Stimulated activated CD4-positive, alpha-beta T cell treated with anti-CD3 and anti-CD28 coated beads, Interleukin-1b, Interleukin-23, amount 100 ng/mL, for 24 hours (primary cell): Measurements from ENCODE around the gene EHBP1.

Source experiments
- DNase-seq, 4 experiments: peaks; one replicate each; pipeline ENCODE4 v3.0.0-alpha.2; 2020; ENCODE audit warnings: low read depth in 4 of 4, low spot score in 1 of 4

EHBP1 gene

GRCh38 chr2:62812921-62813825 lies 107.7 kb downstream of the EHBP1 start:
- no peak for DNase-seq

- no peak for DNase-seq
These were observed 108.6 kb downstream of the EHBP1 start for GRCh38 chr2:62814123-62814522.

GRCh38 chr2:62817348-62817747 lies 111.8 kb downstream of the EHBP1 start:
- DNase-seq = no peak

GRCh38 chr2:62817995-62818713 lies 112.6 kb downstream of the EHBP1 start:
- DNase-seq = no peak

- DNase-seq = no peak
These were observed 117.0 kb downstream of the EHBP1 start for GRCh38 chr2:62822549-62822948.

- DNase-seq = no peak
These were observed 118.9 kb downstream of the EHBP1 start for GRCh38 chr2:62824388-62824787.

GRCh38 chr2:62826141-62826540 lies 120.6 kb downstream of the EHBP1 start:
- DNase-seq = no peak

GRCh38 chr2:62826953-62827675 lies 121.6 kb downstream of the EHBP1 start:
- DNase-seq = no peak

- DNase-seq = no peak
These were observed 126.2 kb downstream of the EHBP1 start for GRCh38 chr2:62831729-62832128.

GRCh38 chr2:62844311-62845090 lies 139.0 kb downstream of the EHBP1 start:
- no peak for DNase-seq

GRCh38 chr2:62845256-62845655 lies 139.7 kb downstream of the EHBP1 start:
- DNase-seq = no peak

GRCh38 chr2:62852254-62852653 lies 146.7 kb downstream of the EHBP1 start:
- no peak for DNase-seq

GRCh38 chr2:62854600-62855514 lies 149.3 kb downstream of the EHBP1 start:
- no peak for DNase-seq

GRCh38 chr2:62856228-62857040 lies 150.9 kb downstream of the EHBP1 start:
- no peak for DNase-seq

GRCh38 chr2:62857139-62857931 lies 151.8 kb downstream of the EHBP1 start:
- no peak for DNase-seq

GRCh38 chr2:62858231-62858832 lies 152.8 kb downstream of the EHBP1 start:
- DNase-seq = no peak

- DNase-seq = no peak
These were observed 163.4 kb downstream of the EHBP1 start for GRCh38 chr2:62868947-62869346.

GRCh38 chr2:62870966-62871365 lies 165.5 kb downstream of the EHBP1 start:
- no peak for DNase-seq
